ENCODE measurements around the gene LACC1.

- TF ChIP-seq CTCF (IDR thresholded peaks at IDR 0.05; ENCODE audit: low read depth, low read length, poor library complexity, severe bottlenecking) (no peak), EZH2phosphoT487 (IDR thresholded peaks at IDR 0.05; ENCODE audit: borderline replicate concordance, low read length) (no peak)
These were observed 49.2 kb upstream of the LACC1 start for GRCh38 chr13:43830497-43830881.
